SH-SY5Y (cell line): Measurements from ENCODE around the gene RPL10A.
A peak's percentile ranks its signal among the peaks of the same experiment; 100 is the strongest.

Experiments used
- GATA2 ChIP-seq: IDR thresholded peaks from 2 replicates; pipeline ENCODE4 v1.6.1; 2011; ENCODE audit warnings: mild to moderate bottlenecking, low read depth, low read length
- GATA3 ChIP-seq: IDR thresholded peaks from 2 replicates; pipeline ENCODE4 v1.6.1; 2011; ENCODE audit warnings: low read depth, mild to moderate bottlenecking, low read length, moderate library complexity

- no peak for TF ChIP-seq GATA3
- peak; percentile 84 for TF ChIP-seq GATA2
Observed at GRCh38 chr6:35468181-35468979, at the start of gene RPL10A.
